K562 (cell line): Measurements from ENCODE around the gene STRA6. TPM values are rescaled to one million over a fixed set of nuclear protein-coding genes. Genes with fewer than 3 reads are reported as not detected.

Experiments used
- ATAC-seq: fragments of 200-7000 bp; cut with Tn5 transposase; 3 replicates; pipeline ENCODE4 v1.9.1; 2020; ENCODE audit warnings: moderate library complexity
- BruUV-seq: library from RNA; stranded (reverse); fragments of 400-500 nt; replicated peaks from 2 replicates; lab custom pipeline; 2021; lab: Mats Ljungman, UMichigan
- CTCF ChIA-PET: fragments of 300-600 bp; formaldehyde crosslinking; extraction: SDS; loops from one replicate; lab custom pipeline; 2021; ENCODE audit warnings: low intra/inter-chr PET ratio; lab: Yijun Ruan, JAX
- POLR2A ChIA-PET: fragments of 300-600, 350-650 bp; sonication (Branson Sonifier 250); formaldehyde crosslinking; extraction: SDS; loops from one replicate; lab custom pipeline; 2021; ENCODE audit warnings: antibody characterized with exemption, inconsistent platforms; lab: Yijun Ruan, JAX
- DNase-seq, 4 experiments: peaks; one replicate each; pipeline versions ENCODE4 v3.0.0 to v3.0.0-alpha.2; 2011 to 2018; ENCODE audit warnings: low spot score in 3 of 4, mixed read lengths in 3 of 4; ENCODE audit errors: extremely low read depth in 1 of 4
- FAIRE-seq: peaks from 2 replicates; lab custom pipeline; 2011; peaks lifted over from hg19 to GRCh38; lab: Jason Lieb, UNC
- H2AFZ ChIP-seq: 2 replicates; pipeline ENCODE4 v1.6.0; 2011; ENCODE audit warnings: low read depth, low read length, control low read depth, inconsistent platforms
- H3K27ac ChIP-seq: fragments of 200-600 bp; 3 replicates; pipeline ENCODE4 v1.8.0; 2011; ENCODE audit warnings: low read depth, mild to moderate bottlenecking, control low read depth, inconsistent platforms, low read length, moderate library complexity, mixed read lengths; ENCODE audit errors: extremely low read depth
- H3K27me3 ChIP-seq, 2 experiments: fragments of 300-600 bp in 1 of 2; 2 replicates in 1 of 2; 3 replicates in 1 of 2; pipeline versions ENCODE4 v1.6.0 to v1.8.0; 2011; ENCODE audit warnings: inconsistent platforms in 2 of 2, low read length in 2 of 2, mild to moderate bottlenecking in 1 of 2, mixed read lengths in 1 of 2, moderate library complexity in 1 of 2; ENCODE audit not compliant: control insufficient read depth in 2 of 2, insufficient read depth in 2 of 2
- H3K36me3 ChIP-seq: fragments of 300-600 bp; 3 replicates; pipeline ENCODE4 v1.8.0; 2011; ENCODE audit warnings: mild to moderate bottlenecking, low read length, inconsistent platforms; ENCODE audit not compliant: control insufficient read depth, insufficient read depth
- H3K4me1 ChIP-seq, 2 experiments: fragments of 200-600 bp in 1 of 2; replicated peaks in 1 of 2; 2 replicates in 1 of 2; 3 replicates in 1 of 2; pipeline versions ENCODE4 v1.5.1 to v1.8.0; 2011; ENCODE audit warnings: inconsistent platforms in 2 of 2, low read length in 2 of 2, mild to moderate bottlenecking in 1 of 2, mixed read lengths in 1 of 2, moderate library complexity in 1 of 2; ENCODE audit not compliant: control insufficient read depth in 2 of 2, insufficient read depth in 2 of 2
- H3K4me2 ChIP-seq: 2 replicates; pipeline ENCODE4 v1.6.1; 2011; ENCODE audit warnings: low read length, control low read depth, inconsistent platforms, mixed read lengths; ENCODE audit not compliant: insufficient read depth
- H3K4me3 ChIP-seq: fragments of 200-600 bp; sonication (generic), shearing (Covaris generic); 2 replicates; pipeline ENCODE4 v1.5.1; 2016; ENCODE audit warnings: control low read depth, inconsistent platforms
- H3K79me2 ChIP-seq: fragments of 200-600 bp; 3 replicates; pipeline ENCODE4 v1.8.0; 2011; ENCODE audit warnings: low read length, inconsistent platforms; ENCODE audit not compliant: control insufficient read depth, insufficient read depth
- H3K9ac ChIP-seq, 2 experiments: 2 replicates each; pipeline versions ENCODE4 v1.6.0 to v1.6.1; 2011; ENCODE audit warnings: low read depth in 2 of 2, low read length in 2 of 2, control low read depth in 1 of 2, inconsistent platforms in 1 of 2, mild to moderate bottlenecking in 1 of 2, mixed read lengths in 1 of 2; ENCODE audit not compliant: insufficient read depth in 1 of 2
- H3K9me1 ChIP-seq: one replicate; pipeline ENCODE4 v1.6.0; 2011; ENCODE audit warnings: inconsistent platforms, mild to moderate bottlenecking, low read length, moderate library complexity; ENCODE audit not compliant: control insufficient read depth, insufficient read depth
- H3K9me3 ChIP-seq: replicated peaks from 2 replicates; pipeline ENCODE4 v1.5.1; 2011; ENCODE audit warnings: low read depth, low read length, inconsistent platforms; ENCODE audit not compliant: control insufficient read depth, insufficient read depth
- H4K20me1 ChIP-seq: replicated peaks from 2 replicates; pipeline ENCODE4 v1.6.1; 2011; ENCODE audit warnings: low read length, inconsistent platforms, mixed read lengths; ENCODE audit not compliant: control insufficient read depth, insufficient read depth
- ARID3B ChIP-seq: fragments of 250-450 bp; sonication (Bioruptor Pico); IDR thresholded peaks from 2 replicates; pipeline ENCODE4 v1.4.0; 2020; ENCODE audit warnings: borderline replicate concordance
- DACH1 ChIP-seq: fragments of 450-650 bp; IDR thresholded peaks from 2 replicates; pipeline ENCODE4 v1.6.1; 2018; ENCODE audit not compliant: partially characterized antibody
- DPF2 ChIP-seq: fragments of 450-650 bp; IDR thresholded peaks from 2 replicates; pipeline ENCODE4 v1.6.1; 2016
- MEF2A ChIP-seq: IDR thresholded peaks from 2 replicates; pipeline ENCODE4 v1.6.1; 2011; ENCODE audit warnings: low read depth, mild to moderate bottlenecking, low read length, moderate library complexity; ENCODE audit not compliant: control insufficient read depth
- MIER1 ChIP-seq: fragments of 450-650 bp; IDR thresholded peaks from 2 replicates; pipeline ENCODE4 v1.6.1; 2016; ENCODE audit warnings: antibody characterized with exemption, mild to moderate bottlenecking, low read depth
- MXD1 ChIP-seq: fragments of 250-450 bp; sonication (Bioruptor Pico); IDR thresholded peaks from 2 replicates; pipeline ENCODE4 v1.8.0; 2021; ENCODE audit warnings: borderline replicate concordance, mild to moderate bottlenecking, moderate library complexity; ENCODE audit not compliant: poor library complexity, severe bottlenecking
- PHB ChIP-seq: fragments of 250-450 bp; sonication (Bioruptor Pico); IDR thresholded peaks from 2 replicates; pipeline ENCODE4 v1.5.0; 2021
- PPARD ChIP-seq: fragments of 250-450 bp; sonication (Bioruptor Pico); IDR thresholded peaks from 2 replicates; pipeline ENCODE4 v1.8.0; 2022; ENCODE audit warnings: inconsistent platforms, mild to moderate bottlenecking, moderate library complexity
- RB1 ChIP-seq: fragments of 450-650 bp; IDR thresholded peaks from 2 replicates; pipeline ENCODE4 v1.6.1; 2017; ENCODE audit warnings: low read depth, mild to moderate bottlenecking
- SIX5 ChIP-seq, 2 experiments: IDR thresholded peaks; 2 replicates each; pipeline ENCODE4 v1.6.1; 2011; ENCODE audit warnings: low read length in 2 of 2, borderline replicate concordance in 1 of 2, low read depth in 1 of 2, mild to moderate bottlenecking in 1 of 2, moderate library complexity in 1 of 2; ENCODE audit not compliant: insufficient read depth in 1 of 2
- SMARCC2 ChIP-seq: fragments of 450-650 bp; IDR thresholded peaks from 2 replicates; pipeline ENCODE4 v1.6.1; 2017; ENCODE audit warnings: antibody characterized with exemption, moderate library complexity, mild to moderate bottlenecking, low read depth
- TFAP4 ChIP-seq: sonication (generic); formaldehyde crosslinking; IDR thresholded peaks from 2 replicates; pipeline ENCODE4 v1.8.0; 2022; ENCODE audit warnings: missing genetic modification reagents, mild to moderate bottlenecking, moderate library complexity, borderline replicate concordance
- VEZF1 ChIP-seq: fragments of 200-800 bp; sonication (Bioruptor generic); IDR thresholded peaks from 2 replicates; pipeline ENCODE4 v1.6.1; 2017; ENCODE audit warnings: missing genetic modification characterization, missing compliant biosample characterization
- ZNF280B ChIP-seq: fragments of 250-450 bp; sonication (Bioruptor Pico); IDR thresholded peaks from 2 replicates; pipeline ENCODE4 v1.5.1; 2021; ENCODE audit warnings: mild to moderate bottlenecking
- ZNF316 ChIP-seq: fragments of 450-650 bp; IDR thresholded peaks from 2 replicates; pipeline ENCODE4 v1.6.1; 2016
- ZNF347 ChIP-seq: fragments of 450-650 bp; formaldehyde crosslinking; IDR thresholded peaks from 2 replicates; pipeline ENCODE4 v1.4.0; 2020; ENCODE audit warnings: low read depth, mild to moderate bottlenecking, moderate library complexity
- ZNF551 ChIP-seq: fragments of 250-450 bp; sonication (Bioruptor Pico); IDR thresholded peaks from 2 replicates; pipeline ENCODE4 v1.5.0; 2021; ENCODE audit warnings: mild to moderate bottlenecking, moderate library complexity
- WGBS: fragments of 100-300 bp; shearing (Covaris generic); methylation state at CpG from one replicate; pipeline ENCODE4 v1.1.6; 2016; ENCODE audit warnings: low coverage, mixed read lengths; ENCODE audit not compliant: insufficient coverage; ENCODE audit errors: missing lambda C conversion rate; 5-methylcytosine and 5-hydroxymethylcytosine counted together
- in situ Hi-C: fragments of 300-500 bp; cut with MboI; formaldehyde crosslinking; loops from 4 replicates; pipeline ENCODE4 v1.15.0; 2018; ENCODE audit warnings: inconsistent platforms, mixed read lengths
- intact Hi-C: fragments of 100-400 bp; cut with micrococcal nuclease; formaldehyde crosslinking; loops from 2 replicates; pipeline ENCODE4 v1.14.2; 2022
- polyA plus RNA-seq, 8 experiments: library from polyadenylated mRNA; depleted of rRNA in 4 of 8; stranded (reverse) in 5 of 8; unstranded in 3 of 8; fragments of >200 nt; fragmentation: Nextera tagmentation in 2 of 8; fragmentation: Illumina TruSeq in 1 of 8; extraction: Ambion mirVana in 2 of 8; extraction: Trizol in 1 of 8; gene quantifications; 2 replicates each; pipeline versions ENCODE4 v1.2.1 to v1.2.3, GENCODE V29; 2011 to 2014; ENCODE audit warnings: inconsistent platforms in 1 of 8, missing spikeins in 1 of 8
- total RNA-seq, 7 experiments: library from RNA; depleted of rRNA in 6 of 7; stranded (reverse); fragments of >200 nt in 6 of 7; fragmentation: Illumina TruSeq in 2 of 7; extraction: Trizol in 2 of 7; gene quantifications; 2 replicates each; pipeline versions ENCODE4 v1.2.1 to v1.2.3, GENCODE V29; 2011 to 2021; ENCODE audit warnings: low replicate concordance in 1 of 7

The STRA6 gene
- total and polyA plus RNA-seq, 9 of the 15 experiments (the other 6 are each of a cell fraction or from before 2014, with no cell fraction given) = 0.04 to 2.0 (median 0.43) TPM; not detected in 2

GRCh38 chr15:74133694-74134386, 68.7 kb downstream of the STRA6 start:
- no peak for FAIRE-seq
- CTCF ChIA-PET = no interaction called here
- no peak overlapping the region for H3K4me2 ChIP-seq
- no peak overlapping the region for H3K4me3 ChIP-seq
- H3K4me1 ChIP-seq = peaks cover 0 to 17% of the 10 kb centered on the region in 2 experiments; a peak in 2 of 5 replicates
- no peaks in the 10 kb centered on the region for H3K79me2 ChIP-seq
- POLR2A ChIA-PET = no interaction called here
- peaks cover 43 to 59% of the 10 kb centered on the region in 2 experiments for H3K27me3 ChIP-seq
- 68% methylated on average over 26 of the region's 71 CpGs for WGBS
- no peaks in the 10 kb centered on the region for H3K9me3 ChIP-seq
- intact Hi-C loops = no loop called here
- no peak for ATAC-seq
- H3K36me3 ChIP-seq = no peaks in the 10 kb centered on the region
- no peaks in the 10 kb centered on the region for H4K20me1 ChIP-seq
- TF ChIP-seq ZNF551 (CRISPR knock-in tag) (no peak), ARID3B (CRISPR knock-in tag) (no peak), TFAP4 (CRISPR knock-in tag) (no peak), RB1 (no peak), DACH1 (no peak), MXD1 (CRISPR knock-in tag) (no peak), SMARCC2 (no peak), MEF2A (no peak), DPF2 (no peak), ZNF316 (no peak), PHB (CRISPR knock-in tag) (no peak), VEZF1 (no peak), SIX5 (IDR thresholded peaks at IDR 0.05; ENCODE audit: borderline replicate concordance in 1 of 2, insufficient read depth in 1 of 2, low read depth in 1 of 2, low read length in 2 of 2) (no peak), ZNF280B (CRISPR knock-in tag) (no peak), ZNF347 (no peak), MIER1 (no peak), PPARD (no peak)
- no peaks in the 10 kb centered on the region for H3K9me1 ChIP-seq
- no peak for DNase-seq
- no peak overlapping the region for H2AFZ ChIP-seq
- BruUV-seq = no TSS peak
- in situ Hi-C loops = loop anchor here (25.0 kb wide), 1 partner anchor 1153 kb away; the partner anchor contains the start of gene GOLGA6D
- no peak overlapping the region for H3K27ac ChIP-seq
- H3K9ac ChIP-seq = no peak overlapping the region
